K562 (cell line): ENCODE data around the gene PLXNB3. TPM values are rescaled to one million over a fixed set of nuclear protein-coding genes. Genes with fewer than 3 reads are reported as not detected.

Experiments
- BCOR ChIP-seq: fragments of 450-650 bp; IDR thresholded peaks from 2 replicates; pipeline ENCODE4 v1.6.1; 2016
- CHAMP1 ChIP-seq: fragments of 450-650 bp; IDR thresholded peaks from 2 replicates; pipeline ENCODE4 v1.6.1; 2016; ENCODE audit warnings: mild to moderate bottlenecking
- HMGN3 ChIP-seq: IDR thresholded peaks from 2 replicates; pipeline ENCODE4 v1.6.1; 2011; ENCODE audit warnings: borderline replicate concordance, low read depth, mild to moderate bottlenecking, mixed read lengths, low read length; ENCODE audit not compliant: insufficient read length; ENCODE audit errors: extremely low read depth
- PHF8 ChIP-seq: fragments of 200-600 bp; sonication (generic); IDR thresholded peaks from 2 replicates; pipeline ENCODE4 v1.6.1; 2012; ENCODE audit warnings: mixed run types, mild to moderate bottlenecking, inconsistent platforms, low read length, moderate library complexity, borderline replicate concordance
- POLR2AphosphoS5 ChIP-seq: IDR thresholded peaks from 2 replicates; pipeline ENCODE4 v1.6.1; 2011; ENCODE audit warnings: mild to moderate bottlenecking, low read depth, low read length, moderate library complexity; ENCODE audit not compliant: control insufficient read depth, insufficient read depth
- POLR2H ChIP-seq: IDR thresholded peaks from 2 replicates; pipeline ENCODE4 v1.6.1; 2016; ENCODE audit warnings: missing genetic modification characterization, low read depth, mild to moderate bottlenecking, control low read depth, missing compliant biosample characterization, moderate library complexity
- POLR3G ChIP-seq: IDR thresholded peaks from 2 replicates; pipeline ENCODE4 v1.6.1; 2011; ENCODE audit not compliant: insufficient read length, insufficient replicate concordance; ENCODE audit errors: extremely low read depth
- SMAD1 ChIP-seq: fragments of 150-350 bp; IDR thresholded peaks from 2 replicates; pipeline ENCODE4 v1.6.1; 2014; ENCODE audit warnings: low read length, low read depth; ENCODE audit not compliant: partially characterized antibody
- TFAP4 ChIP-seq: sonication (generic); formaldehyde crosslinking; IDR thresholded peaks from 2 replicates; pipeline ENCODE4 v1.8.0; 2022; ENCODE audit warnings: missing genetic modification reagents, mild to moderate bottlenecking, moderate library complexity, borderline replicate concordance
- TRIM25 ChIP-seq: fragments of 450-650 bp; IDR thresholded peaks from 2 replicates; pipeline ENCODE4 v1.7.0; 2016; ENCODE audit warnings: borderline replicate concordance
- U2AF1 ChIP-seq: fragments of 200-400 bp; formaldehyde crosslinking; optimal IDR thresholded peaks from 2 replicates; pipeline ENCODE3; 2017; ENCODE audit warnings: mild to moderate bottlenecking, low read depth, low read length, moderate library complexity
- ZNF79 ChIP-seq: fragments of 250-450 bp; sonication (Bioruptor Pico); IDR thresholded peaks from 2 replicates; pipeline ENCODE4 v1.4.0; 2020; ENCODE audit warnings: low read depth, mild to moderate bottlenecking, moderate library complexity
- ZNF830 ChIP-seq: fragments of 250-450 bp; sonication (Bioruptor Pico); IDR thresholded peaks from 2 replicates; pipeline ENCODE4 v1.5.0; 2021; ENCODE audit warnings: mild to moderate bottlenecking
- polyA plus RNA-seq, 8 experiments: library from polyadenylated mRNA; depleted of rRNA in 4 of 8; stranded (reverse) in 5 of 8; unstranded in 3 of 8; fragments of >200 nt; fragmentation: Nextera tagmentation in 2 of 8; fragmentation: Illumina TruSeq in 1 of 8; extraction: Ambion mirVana in 2 of 8; extraction: Trizol in 1 of 8; gene quantifications; 2 replicates each; pipeline versions ENCODE4 v1.2.1 to v1.2.3, GENCODE V29; 2011 to 2014; ENCODE audit warnings: inconsistent platforms in 1 of 8, missing spikeins in 1 of 8
- total RNA-seq, 7 experiments: library from RNA; depleted of rRNA in 6 of 7; stranded (reverse); fragments of >200 nt in 6 of 7; fragmentation: Illumina TruSeq in 2 of 7; extraction: Trizol in 2 of 7; gene quantifications; 2 replicates each; pipeline versions ENCODE4 v1.2.1 to v1.2.3, GENCODE V29; 2011 to 2021; ENCODE audit warnings: low replicate concordance in 1 of 7
- TF ChIP-seq, protein P1 (sequence below): fragments of 450-650 bp; formaldehyde crosslinking; IDR thresholded peaks from 2 replicates; pipeline ENCODE4 v1.4.0; 2020; ENCODE audit warnings: mild to moderate bottlenecking, moderate library complexity
- TF ChIP-seq, protein P2 (sequence below), 2 experiments: fragments of 450-650 bp; IDR thresholded peaks; 2 replicates each; pipeline ENCODE4 v1.6.1; 2018; ENCODE audit warnings: mild to moderate bottlenecking in 2 of 2, low read depth in 1 of 2; ENCODE audit not compliant: partially characterized antibody in 2 of 2

Gene PLXNB3
- total and polyA plus RNA-seq, 9 of the 15 experiments (the other 6 are each of a cell fraction or from before 2014, with no cell fraction given) = 0.22 to 2.0 (median 1.4) TPM; not detected in 2

DNA sequence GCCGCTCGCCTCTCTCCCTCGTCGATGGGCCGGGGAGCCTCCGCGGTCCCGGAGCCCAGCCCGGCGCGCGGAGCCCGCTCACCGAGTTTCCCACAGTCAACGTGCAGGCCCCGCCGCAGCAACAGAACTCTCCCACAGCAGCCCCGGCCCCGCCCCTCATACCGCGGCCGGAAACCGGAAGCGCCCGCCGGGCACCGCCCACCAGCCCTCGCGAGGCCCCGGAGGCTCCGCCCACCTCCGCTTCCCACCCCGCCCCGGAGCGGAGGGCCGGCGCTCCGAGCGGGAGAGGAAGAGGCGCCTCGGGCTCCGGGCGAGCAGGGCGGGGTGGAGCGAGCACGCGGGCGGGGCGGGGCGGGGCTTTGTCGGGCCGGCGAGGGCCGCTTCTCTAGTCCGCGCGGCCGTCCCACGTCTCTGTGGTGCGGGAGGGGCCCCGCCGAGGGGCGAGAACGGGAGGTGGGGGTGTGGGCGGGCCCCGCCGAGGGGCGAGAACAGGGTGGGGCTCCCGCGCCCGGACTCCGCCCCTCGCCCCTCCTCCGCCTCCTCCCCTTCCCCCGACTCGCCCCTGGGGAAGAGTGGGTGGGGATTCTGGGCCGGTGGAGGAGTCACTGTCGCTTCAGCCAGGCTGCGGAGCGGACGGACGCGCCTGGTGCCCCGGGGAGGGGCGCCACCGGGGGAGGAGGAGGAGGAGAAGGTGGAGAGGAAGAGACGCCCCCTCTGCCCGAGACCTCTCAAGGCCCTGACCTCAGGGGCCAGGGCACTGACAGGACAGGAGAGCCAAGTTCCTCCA is 39.6 kb upstream of the PLXNB3 start, which contains the start of the genes ABCD1 and BCAP31 (continued):
- TF ChIP-seq, protein P1, sequence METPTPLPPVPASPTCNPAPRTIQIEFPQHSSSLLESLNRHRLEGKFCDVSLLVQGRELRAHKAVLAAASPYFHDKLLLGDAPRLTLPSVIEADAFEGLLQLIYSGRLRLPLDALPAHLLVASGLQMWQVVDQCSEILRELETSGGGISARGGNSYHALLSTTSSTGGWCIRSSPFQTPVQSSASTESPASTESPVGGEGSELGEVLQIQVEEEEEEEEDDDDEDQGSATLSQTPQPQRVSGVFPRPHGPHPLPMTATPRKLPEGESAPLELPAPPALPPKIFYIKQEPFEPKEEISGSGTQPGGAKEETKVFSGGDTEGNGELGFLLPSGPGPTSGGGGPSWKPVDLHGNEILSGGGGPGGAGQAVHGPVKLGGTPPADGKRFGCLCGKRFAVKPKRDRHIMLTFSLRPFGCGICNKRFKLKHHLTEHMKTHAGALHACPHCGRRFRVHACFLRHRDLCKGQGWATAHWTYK = no peak
- TF ChIP-seq PHF8 = peak; percentile 48; the same call in 1 of the 2 replicates
- peak; percentile 69 for TF ChIP-seq POLR2AphosphoS5
- peak; percentile 49 for TF ChIP-seq TFAP4 (CRISPR knock-in tag)
- TF ChIP-seq POLR2H (tag) = peak; percentile 39; the same call in 1 of the 2 replicates
- TF ChIP-seq ZNF79 (CRISPR knock-in tag) = no peak
- no peak for TF ChIP-seq CHAMP1
- TF ChIP-seq, protein P2, sequence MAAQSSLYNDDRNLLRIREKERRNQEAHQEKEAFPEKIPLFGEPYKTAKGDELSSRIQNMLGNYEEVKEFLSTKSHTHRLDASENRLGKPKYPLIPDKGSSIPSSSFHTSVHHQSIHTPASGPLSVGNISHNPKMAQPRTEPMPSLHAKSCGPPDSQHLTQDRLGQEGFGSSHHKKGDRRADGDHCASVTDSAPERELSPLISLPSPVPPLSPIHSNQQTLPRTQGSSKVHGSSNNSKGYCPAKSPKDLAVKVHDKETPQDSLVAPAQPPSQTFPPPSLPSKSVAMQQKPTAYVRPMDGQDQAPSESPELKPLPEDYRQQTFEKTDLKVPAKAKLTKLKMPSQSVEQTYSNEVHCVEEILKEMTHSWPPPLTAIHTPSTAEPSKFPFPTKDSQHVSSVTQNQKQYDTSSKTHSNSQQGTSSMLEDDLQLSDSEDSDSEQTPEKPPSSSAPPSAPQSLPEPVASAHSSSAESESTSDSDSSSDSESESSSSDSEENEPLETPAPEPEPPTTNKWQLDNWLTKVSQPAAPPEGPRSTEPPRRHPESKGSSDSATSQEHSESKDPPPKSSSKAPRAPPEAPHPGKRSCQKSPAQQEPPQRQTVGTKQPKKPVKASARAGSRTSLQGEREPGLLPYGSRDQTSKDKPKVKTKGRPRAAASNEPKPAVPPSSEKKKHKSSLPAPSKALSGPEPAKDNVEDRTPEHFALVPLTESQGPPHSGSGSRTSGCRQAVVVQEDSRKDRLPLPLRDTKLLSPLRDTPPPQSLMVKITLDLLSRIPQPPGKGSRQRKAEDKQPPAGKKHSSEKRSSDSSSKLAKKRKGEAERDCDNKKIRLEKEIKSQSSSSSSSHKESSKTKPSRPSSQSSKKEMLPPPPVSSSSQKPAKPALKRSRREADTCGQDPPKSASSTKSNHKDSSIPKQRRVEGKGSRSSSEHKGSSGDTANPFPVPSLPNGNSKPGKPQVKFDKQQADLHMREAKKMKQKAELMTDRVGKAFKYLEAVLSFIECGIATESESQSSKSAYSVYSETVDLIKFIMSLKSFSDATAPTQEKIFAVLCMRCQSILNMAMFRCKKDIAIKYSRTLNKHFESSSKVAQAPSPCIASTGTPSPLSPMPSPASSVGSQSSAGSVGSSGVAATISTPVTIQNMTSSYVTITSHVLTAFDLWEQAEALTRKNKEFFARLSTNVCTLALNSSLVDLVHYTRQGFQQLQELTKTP (IDR thresholded peaks at IDR 0.05; ENCODE audit: low read depth in 1 of 2, partially characterized antibody in 2 of 2) = no peak
- TF ChIP-seq POLR3G = no peak
- no peak for TF ChIP-seq U2AF1
- TF ChIP-seq SMAD1 = no peak
- TF ChIP-seq HMGN3 = no peak
- no peak for TF ChIP-seq ZNF830 (CRISPR knock-in tag)
- no peak for TF ChIP-seq BCOR
- no peak for TF ChIP-seq TRIM25
